ENCODE data around the gene MMS19.

MMS19 gene

DNA sequence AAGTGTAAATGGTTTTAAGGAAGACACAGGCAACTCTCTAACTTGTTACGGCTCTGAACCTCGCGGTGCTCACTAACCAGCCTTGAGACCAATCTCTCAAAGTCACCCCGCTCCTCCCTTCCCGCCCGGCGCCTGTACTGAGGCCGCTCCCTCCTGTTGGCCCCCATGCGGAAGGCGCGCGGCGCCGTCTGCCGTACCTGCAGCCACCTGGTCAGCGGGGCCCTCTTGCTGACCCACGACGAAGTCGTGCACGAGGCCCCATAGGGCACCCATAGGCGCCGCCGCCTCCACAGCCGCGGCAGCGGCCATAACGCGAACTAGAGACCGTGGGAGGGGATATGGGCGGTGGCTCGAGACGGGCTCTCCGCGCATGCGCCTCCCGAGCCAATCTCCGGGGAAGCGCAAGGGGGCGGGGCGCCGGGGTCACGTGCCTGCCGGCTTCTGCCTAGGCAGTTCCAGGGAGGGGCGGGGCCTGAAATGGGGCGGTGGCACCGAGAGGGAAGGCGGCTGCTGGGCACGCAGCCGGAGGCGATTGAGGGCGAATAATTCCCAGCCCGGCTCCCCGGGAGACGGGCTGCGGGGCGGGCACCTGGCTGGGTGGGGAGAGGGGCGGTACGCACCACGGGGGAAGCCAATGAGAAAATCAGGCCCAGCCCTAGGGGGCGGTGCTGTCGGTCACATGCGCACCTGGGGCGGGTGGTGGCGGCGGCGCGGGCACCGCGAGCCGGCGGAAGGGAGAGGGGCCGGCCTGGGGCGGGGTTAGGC, at the start of gene MMS19:
MMS19 (minus strand) TSS at position 347 of the 765 bp plus-strand sequence; CDS start at position 309, 38 bp downstream.
- peak within 1 kb of the TSS; percentile 100 for H3K4me3 ChIP-seq (ENCODE audit: low read length)
- DNase-seq (ENCODE audit: low read depth) = peak; percentile 98
- TF ChIP-seq CTCF (conservative IDR thresholded peaks at IDR 0.05; ENCODE audit: low read length) = no peak

DNA sequence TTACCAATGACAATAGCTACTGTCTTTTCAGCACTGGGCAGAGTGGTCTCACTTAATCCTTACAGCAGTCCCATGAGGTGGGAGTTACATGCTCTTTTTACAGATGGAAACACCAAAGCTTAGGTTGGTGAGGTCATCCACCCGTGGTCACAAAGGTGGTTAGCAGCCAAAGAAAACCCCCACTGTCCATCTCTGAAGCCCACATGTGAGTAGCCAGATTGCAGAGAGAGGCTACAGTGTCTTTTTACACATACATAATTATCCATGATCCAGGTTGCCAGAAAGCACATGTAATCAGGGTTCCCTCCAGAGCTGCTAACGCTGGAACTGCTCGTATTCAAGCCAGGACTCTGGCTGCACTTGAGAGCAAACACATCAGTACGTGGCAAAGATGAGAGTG, 49.7 kb upstream of the MMS19 start:
- DNase-seq (ENCODE audit: low read depth) = no peak
- no peak for TF ChIP-seq CTCF (conservative IDR thresholded peaks at IDR 0.05; ENCODE audit: low read length)
- no peak overlapping the region for H3K4me3 ChIP-seq (ENCODE audit: low read length)

DNA sequence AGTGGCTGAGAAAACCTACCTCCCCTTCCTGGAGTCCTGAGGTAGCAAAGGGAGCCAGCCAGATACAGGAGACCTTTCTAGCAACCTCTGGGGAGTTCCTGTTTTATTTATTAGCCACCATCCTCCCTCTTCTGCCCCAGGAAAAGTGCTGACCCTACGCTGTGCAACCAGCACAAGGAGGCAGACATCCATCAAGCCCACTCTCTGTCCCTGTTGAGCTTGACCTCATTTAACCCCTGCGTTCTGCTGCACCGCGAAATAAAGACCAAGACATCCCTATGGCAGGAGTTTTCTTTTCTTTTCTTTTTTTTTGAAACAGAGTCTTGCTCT, 49.0 kb upstream of the MMS19 start:
- no peak for DNase-seq (ENCODE audit: low read depth)
- no peak overlapping the region for H3K4me3 ChIP-seq (ENCODE audit: low read length)
- TF ChIP-seq CTCF (conservative IDR thresholded peaks at IDR 0.05; ENCODE audit: low read length) = no peak

DNA sequence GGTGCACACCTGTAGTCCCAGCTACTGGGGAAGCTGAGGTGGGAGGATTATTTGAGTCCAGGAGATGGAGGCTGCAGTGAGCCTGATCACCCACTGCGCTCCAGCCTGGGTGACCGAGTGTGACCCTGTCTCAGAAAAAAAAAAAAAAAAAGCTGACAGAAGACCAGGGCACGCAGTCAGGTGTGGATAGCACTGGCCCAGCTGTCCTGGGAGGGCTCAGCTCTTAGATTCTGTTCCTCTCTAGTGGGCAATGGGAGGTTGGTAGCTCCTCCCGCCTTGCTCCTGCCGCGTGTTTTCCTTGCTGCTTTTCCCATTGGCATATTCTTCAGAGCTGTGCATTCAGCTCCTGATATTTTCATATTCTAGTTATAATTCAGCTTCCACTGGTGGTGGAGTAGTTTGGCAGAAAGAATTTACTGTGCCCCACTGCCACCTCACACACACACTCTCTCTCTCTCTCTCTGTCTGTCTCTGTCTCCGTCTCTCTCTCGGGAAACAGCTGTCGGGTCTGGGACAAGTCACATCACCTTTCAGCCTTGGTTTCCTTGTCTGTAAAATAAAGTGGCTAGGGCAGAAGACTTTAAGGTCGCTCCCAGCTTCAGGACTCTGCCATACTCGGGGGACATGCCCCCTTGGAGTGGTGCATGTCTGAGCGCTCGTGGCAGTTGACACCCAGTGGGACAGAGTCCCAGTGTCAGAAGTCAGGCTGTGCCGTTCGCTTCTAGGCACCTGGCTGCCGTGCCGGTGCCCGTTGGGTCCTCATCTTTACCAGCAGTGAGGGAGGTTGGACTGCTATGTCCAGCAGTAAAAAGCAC, 48.4 kb upstream of the MMS19 start:
- no peak overlapping the region for H3K4me3 ChIP-seq (ENCODE audit: low read length)
- DNase-seq (ENCODE audit: low read depth) = no peak
- TF ChIP-seq CTCF (conservative IDR thresholded peaks at IDR 0.05; ENCODE audit: low read length) = no peak

GRCh38 chr10:97543025-97543546, 44.9 kb upstream of the MMS19 start:
- TF ChIP-seq CTCF (conservative IDR thresholded peaks at IDR 0.05; ENCODE audit: low read length) = no peak
- no peak overlapping the region for H3K4me3 ChIP-seq (ENCODE audit: low read length)
- DNase-seq (ENCODE audit: low read depth) = peak; percentile 99

GRCh38 chr10:97542169-97543024, 44.2 kb upstream of the MMS19 start:
- DNase-seq (ENCODE audit: low read depth) = peak; percentile 87
- H3K4me3 ChIP-seq (ENCODE audit: low read length) = peak overlapping the region; percentile 26; the same call in 1 of the 2 replicates
- no peak for TF ChIP-seq CTCF (conservative IDR thresholded peaks at IDR 0.05; ENCODE audit: low read length)
